Measurements from ENCODE around the gene FKBP6.
"Not testable (repeated sequence)": the region's sequence is repeated elsewhere in the genome, so short reads cannot be mapped to it uniquely, and the experiment has no call there.

FKBP6 gene, protein sequence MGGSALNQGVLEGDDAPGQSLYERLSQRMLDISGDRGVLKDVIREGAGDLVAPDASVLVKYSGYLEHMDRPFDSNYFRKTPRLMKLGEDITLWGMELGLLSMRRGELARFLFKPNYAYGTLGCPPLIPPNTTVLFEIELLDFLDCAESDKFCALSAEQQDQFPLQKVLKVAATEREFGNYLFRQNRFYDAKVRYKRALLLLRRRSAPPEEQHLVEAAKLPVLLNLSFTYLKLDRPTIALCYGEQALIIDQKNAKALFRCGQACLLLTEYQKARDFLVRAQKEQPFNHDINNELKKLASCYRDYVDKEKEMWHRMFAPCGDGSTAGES

GRCh38 chr7:73327922-73328321 is at the start of gene FKBP6, which contains the start of gene TRIM50:
TSS of gene FKBP6 (plus strand) at chr7:73328161. CDS start at chr7:73328429, 268 bp downstream.
TSS of gene TRIM50 (minus strand) at chr7:73328082. CDS start at chr7:73324787, 3,295 bp downstream.
- not testable (repeated sequence) for DNase-seq (ENCODE audit: low spot score)

DNA sequence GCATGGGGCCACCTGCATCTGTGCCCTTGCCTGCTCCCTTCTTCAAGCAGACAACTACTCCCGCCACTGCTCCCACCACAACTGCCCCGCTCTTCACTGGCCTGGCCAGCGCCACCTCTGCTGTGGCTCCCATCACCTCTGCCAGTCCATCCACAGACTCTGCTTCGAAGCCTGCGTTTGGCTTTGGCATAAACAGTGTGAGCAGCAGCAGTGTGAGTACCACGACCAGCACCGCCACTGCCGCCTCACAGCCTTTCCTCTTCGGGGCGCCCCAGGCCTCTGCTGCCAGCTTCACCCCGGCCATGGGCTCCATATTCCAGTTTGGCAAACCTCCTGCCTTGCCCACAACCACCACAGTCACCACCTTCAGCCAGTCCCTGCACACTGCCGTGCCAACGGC is 30.7 kb upstream of the FKBP6 start:
- DNase-seq (ENCODE audit: low spot score): not testable (repeated sequence)

GRCh38 chr7:73297706-73298105 is 30.3 kb upstream of the FKBP6 start:
- DNase-seq (ENCODE audit: low spot score): not testable (repeated sequence)

DNA sequence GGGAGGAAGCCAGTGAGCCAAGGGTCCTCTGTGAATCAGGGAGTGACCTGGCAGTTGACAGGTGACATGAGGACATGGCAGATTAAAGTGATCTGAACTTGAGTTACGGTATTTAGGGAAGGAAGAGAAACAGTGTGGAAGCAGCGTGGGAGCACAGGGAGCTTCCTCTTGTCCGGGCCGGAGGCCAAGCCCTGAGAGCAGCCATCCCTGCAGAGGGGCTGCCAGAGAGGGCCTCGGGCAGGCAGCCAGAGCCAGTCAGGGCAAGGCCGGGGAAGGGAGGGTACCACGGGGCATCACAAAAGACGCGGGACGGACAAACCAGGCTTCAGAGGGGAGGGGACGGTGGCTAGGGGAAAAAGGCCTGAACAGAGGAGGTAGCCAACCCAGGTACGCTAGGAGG is 28.1 kb upstream of the FKBP6 start:
- not testable (repeated sequence) for DNase-seq (ENCODE audit: low spot score)

DNA sequence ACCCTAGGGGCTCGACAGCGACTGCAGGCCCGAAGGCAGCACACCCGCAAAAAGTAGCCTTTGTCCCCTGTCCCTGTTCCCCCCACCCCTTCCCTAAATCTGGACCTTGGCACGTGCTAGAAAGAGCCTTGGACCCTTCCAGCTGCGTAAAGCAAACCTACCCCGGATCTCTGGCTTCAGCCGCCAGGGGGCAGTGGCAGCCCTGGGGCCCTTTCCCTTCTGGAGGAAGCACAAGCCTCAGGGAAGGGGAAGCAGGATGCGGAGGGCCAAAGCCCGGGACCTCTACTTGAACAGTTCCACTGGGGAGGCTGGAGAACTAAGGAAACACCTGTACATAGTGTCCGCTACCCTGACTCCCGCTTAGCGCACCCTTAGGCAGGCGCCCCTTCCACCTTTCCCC is 26.9 kb upstream of the FKBP6 start:
- not testable (repeated sequence) for DNase-seq (ENCODE audit: low spot score)

DNA sequence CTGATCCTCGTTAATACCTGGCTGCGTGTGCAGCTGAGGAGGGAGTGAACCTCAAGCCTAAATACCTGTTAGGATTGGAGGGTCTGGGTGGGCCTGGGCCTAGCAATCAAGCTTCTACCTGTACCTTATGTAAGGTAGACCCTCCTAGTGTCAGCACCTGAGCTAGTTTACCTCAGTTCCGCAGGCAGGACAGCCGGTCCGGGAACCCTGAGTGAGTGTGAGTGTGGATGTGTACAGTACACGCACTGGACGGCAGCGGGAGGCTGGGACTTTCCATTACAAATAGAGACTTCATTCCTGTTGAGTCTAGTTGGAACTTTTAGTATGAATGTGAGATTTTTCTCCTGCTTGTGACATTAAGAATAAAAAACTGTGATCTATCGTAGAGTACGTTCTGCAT is 25.1 kb upstream of the FKBP6 start:
- not testable (repeated sequence) for DNase-seq (ENCODE audit: low spot score)

GRCh38 chr7:73303546-73303945 is 24.4 kb upstream of the FKBP6 start:
- DNase-seq (ENCODE audit: low spot score): no peak

- no peak for DNase-seq (ENCODE audit: low spot score)
Observed at GRCh38 chr7:73304071-73304470, 23.9 kb upstream of the FKBP6 start.

GRCh38 chr7:73304612-73305387 is 23.2 kb upstream of the FKBP6 start:
- DNase-seq (ENCODE audit: low spot score): not testable (repeated sequence)

DNA sequence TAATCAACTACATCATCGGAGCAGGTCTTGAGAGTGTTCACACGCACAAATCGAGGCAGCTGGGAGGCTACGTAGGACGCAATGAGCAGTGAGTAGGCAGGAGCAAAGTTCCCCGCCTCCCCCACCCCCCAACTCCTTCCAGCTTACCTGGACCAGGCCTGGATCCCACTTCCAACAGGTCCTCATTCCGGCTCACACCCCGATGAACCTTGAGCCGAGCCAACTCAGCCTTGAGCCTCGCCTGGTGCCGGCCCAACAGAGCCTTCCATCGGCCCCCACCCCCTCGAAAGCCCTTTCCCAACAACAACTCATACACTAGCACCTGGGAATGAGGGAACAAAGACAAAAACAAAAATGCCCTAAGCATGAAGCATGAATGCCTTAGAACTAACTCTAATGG is 20.5 kb upstream of the FKBP6 start:
- no peak for DNase-seq (ENCODE audit: low spot score)

GRCh38 chr7:73308074-73308664 is 19.8 kb upstream of the FKBP6 start:
- DNase-seq (ENCODE audit: low spot score): no peak

DNA sequence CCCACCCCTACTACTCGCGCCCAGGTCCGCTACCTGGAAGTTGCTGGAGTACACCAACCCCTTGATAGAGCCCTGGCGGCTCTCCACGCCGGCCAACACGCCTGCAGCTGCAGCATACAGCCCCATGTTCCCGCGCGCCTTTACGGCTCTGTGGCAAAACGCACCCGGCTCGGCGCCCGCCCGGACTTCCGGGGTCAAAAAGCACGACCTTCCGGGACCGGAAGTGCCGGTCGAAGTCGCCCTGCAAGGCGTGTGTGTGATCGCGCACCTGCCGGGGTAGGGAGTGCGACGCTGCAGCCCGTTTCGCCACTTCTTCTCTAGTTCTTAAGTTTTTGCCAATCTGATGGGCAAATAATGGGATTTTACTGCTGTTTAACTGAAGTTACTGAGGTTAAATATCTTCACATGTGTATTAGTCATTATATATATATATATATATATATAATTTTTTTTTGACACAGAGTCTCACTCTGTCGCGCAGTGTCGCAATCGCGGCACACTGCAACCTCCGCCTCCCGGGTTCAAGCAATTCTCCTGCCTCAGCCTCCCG is 19.2 kb upstream of the FKBP6 start, which contains the start of gene NSUN5:
Gene NSUN5, minus strand, starts transcription at position 162 of the 550 bp plus-strand sequence. Its CDS starts 36 bp downstream, at position 126.
- DNase-seq (ENCODE audit: low spot score): peak; percentile 81

- not testable (repeated sequence) for DNase-seq (ENCODE audit: low spot score)
Observed at GRCh38 chr7:73311421-73311820, 16.5 kb upstream of the FKBP6 start.

DNA sequence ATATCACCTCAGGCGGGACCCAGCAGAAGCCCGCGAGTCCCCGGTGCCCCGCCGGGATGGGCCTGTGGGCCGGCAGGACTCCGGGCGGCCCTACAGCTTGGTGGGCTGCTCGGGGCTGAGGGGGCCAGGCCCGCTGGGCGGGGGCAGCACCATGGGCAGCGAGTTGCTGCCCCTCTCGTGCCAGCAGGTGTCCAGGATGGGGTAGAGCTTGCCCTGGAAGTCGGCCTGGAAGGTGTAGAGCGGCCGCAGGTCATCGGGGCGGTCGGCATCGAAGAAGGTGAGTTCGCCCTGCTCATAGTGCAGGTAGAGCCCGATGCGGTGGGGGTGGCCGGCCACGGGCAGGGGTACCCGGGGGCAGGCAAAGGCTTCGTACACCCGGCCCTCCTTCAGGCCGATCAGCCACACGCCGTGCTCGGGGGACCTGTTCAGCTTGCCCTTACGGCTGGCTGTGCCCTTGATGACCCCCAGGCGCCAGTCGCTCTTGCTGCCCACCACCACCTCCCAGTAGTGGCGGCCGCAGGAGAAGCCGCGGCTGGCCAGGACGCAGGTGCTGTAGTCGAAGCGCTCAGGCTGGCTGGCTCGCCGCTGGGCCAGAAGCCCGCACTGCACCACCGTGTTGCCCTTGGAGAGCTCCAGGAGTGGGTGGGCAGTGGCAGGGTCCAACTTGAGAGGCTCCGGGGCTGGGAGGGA is 15.0 kb upstream of the FKBP6 start:
- DNase-seq (ENCODE audit: low spot score): no peak

GRCh38 chr7:73313521-73313906 is 14.4 kb upstream of the FKBP6 start:
- no peak for DNase-seq (ENCODE audit: low spot score)

GRCh38 chr7:73314271-73314670 is 13.7 kb upstream of the FKBP6 start:
- no peak for DNase-seq (ENCODE audit: low spot score)

DNA sequence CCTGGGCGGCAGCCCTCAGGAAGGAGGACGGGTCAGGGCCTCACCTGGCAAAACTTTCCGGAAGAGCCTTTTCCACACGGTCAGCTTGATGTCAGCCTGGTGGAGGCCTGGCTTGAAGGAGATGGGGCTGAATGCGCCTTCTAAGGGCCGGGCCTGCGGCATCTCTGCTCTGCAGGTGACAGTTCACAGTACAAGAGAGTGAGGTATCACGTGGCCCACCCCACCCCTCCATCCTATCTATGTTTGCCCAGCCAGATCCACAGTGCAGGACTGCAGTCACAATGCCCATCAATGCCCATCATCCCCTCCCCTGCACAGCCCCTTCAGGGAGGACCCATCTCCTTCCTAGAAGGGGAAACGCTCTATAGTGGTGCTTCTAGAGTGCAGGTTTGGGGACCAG is 11.4 kb upstream of the FKBP6 start:
- DNase-seq (ENCODE audit: low spot score): no peak

DNA sequence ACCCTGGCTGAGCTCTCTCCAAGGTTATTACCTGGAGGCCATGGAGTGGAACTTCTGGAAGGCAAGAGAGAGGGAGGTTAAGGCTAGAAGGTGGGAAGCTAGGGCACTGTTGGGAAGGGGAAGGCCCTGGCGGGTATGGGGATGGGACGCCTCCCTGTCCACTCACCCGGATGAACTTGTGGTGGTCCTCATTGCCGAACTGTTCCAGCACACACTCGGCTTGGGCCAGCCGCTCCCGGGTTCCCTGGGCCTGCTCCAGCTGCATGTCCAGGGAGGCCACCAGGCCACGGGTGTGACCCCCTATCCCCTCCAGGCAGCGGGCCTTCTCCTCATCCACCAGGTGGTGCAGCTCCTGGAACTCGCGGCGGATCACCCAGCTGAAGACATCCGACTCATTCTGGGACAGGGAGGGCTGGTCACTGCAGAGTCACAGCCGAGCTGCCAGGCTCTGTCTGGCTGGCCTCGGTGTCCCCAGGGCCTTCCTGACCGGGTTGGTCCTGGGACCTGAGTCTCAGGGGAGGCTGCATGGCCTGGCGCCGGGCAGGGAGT is 9.2 kb upstream of the FKBP6 start:
- not testable (repeated sequence) for DNase-seq (ENCODE audit: low spot score)

DNA sequence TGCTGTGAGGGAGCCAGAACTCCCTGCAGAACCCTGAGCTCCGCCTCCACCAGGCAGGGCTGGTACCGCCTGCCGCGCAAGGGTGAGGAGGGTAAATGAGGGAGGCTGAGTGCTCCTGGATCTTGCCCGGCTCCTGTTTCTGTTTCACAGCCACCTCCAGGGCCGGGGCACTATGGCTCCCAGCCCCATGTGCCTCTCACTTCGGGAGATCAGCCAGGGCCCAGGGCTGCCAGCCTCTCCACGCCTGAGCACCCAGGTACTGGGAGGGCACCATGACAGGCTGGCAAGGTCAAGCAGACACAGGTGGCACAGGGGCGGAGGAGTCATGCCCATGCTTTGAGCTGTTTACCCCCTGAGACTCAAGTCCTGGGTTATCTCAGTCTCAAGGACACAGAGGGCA is 8.4 kb upstream of the FKBP6 start:
- DNase-seq (ENCODE audit: low spot score): not testable (repeated sequence)

DNA sequence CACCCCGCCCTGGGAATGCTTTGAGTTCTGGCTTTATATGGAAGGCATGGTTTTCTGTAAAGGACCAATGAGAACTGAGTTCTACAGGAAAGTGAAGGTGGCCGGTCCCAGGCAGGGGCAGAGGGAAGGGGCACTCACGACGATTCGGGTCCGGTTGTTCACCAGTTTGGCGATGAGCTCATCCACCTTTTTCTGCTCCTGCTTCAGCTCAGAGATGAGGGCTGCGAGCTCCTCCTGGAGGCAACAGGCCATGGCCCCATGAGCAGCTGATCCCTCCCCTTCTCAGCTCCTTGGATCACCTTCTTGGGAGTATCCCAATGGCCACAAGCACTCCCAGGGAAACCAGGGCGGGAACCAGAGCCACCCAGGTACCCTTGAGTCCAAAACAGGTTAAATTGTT is 8.0 kb upstream of the FKBP6 start:
- not testable (repeated sequence) for DNase-seq (ENCODE audit: low spot score)

DNA sequence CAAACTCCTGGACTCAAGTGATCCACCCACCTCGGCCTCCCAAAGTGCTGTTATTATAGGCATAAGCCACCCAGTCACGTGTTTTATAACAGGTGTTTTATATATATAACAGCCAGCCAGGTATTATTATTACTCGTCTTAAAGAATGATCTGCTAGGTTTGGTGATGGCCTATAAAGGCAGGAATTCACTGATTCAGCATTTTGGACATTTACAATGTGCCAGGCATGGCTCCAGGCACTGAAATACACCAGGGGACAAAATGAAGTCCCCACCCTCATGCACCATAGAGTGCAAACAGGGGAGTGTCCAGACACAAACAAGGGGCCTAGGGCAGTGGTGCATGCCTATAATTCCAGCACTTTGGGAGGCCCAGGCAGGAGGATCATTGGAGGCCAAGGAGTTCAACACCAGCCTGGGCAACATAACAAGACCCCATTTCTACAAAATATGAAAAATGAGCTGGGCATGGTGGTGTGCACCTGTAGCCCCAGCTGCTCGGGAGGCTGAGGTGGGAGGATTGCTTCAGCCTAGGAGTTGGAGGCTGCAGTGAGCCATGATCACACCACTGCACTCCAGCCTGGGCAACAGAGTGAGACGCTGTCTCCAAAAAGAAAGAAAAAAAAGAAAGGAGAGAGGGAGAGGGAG is 4.4 kb upstream of the FKBP6 start:
- not testable (repeated sequence) for DNase-seq (ENCODE audit: low spot score)

All from putamen (tissue), 1 donor.